Effector memory CD4-positive, alpha-beta T cell (primary cell): ENCODE data around the gene ERGIC1.

Experiments used
- DNase-seq, 3 donors: peaks; one replicate each; pipeline ENCODE4 v3.0.0-alpha.2; 2020
- H3K27ac ChIP-seq: 2 replicates; pipeline ENCODE4 v1.7.0; 2013; ENCODE audit warnings: mild to moderate bottlenecking, low read length, moderate library complexity; ENCODE audit not compliant: insufficient read depth, poor library complexity, severe bottlenecking
- H3K27me3 ChIP-seq: replicated peaks from 2 replicates; pipeline ENCODE4 v1.7.0; 2013; ENCODE audit warnings: mild to moderate bottlenecking, low read length; ENCODE audit not compliant: insufficient read depth, control insufficient read depth, poor library complexity, severe bottlenecking
- H3K36me3 ChIP-seq: 2 replicates; pipeline ENCODE4 v1.7.0; 2013; ENCODE audit warnings: mild to moderate bottlenecking, low read length, moderate library complexity; ENCODE audit not compliant: control insufficient read depth, insufficient read depth
- H3K4me1 ChIP-seq: 2 replicates; pipeline ENCODE4 v1.7.0; 2013; ENCODE audit warnings: low read length, mild to moderate bottlenecking; ENCODE audit not compliant: control insufficient read depth, insufficient read depth, poor library complexity, severe bottlenecking
- H3K4me3 ChIP-seq: 2 replicates; pipeline ENCODE4 v1.7.0; 2013; ENCODE audit warnings: low read length, low read depth, mild to moderate bottlenecking; ENCODE audit not compliant: insufficient read depth, poor library complexity, severe bottlenecking
- H3K9me3 ChIP-seq: 2 replicates; pipeline ENCODE4 v1.7.0; 2013; ENCODE audit warnings: mild to moderate bottlenecking, low read length, moderate library complexity; ENCODE audit not compliant: control insufficient read depth

The ERGIC1 gene

GRCh38 chr5:172791726-172792445, 42.2 kb upstream of the ERGIC1 start:
- no peaks in the 10 kb centered on the region for H3K9me3 ChIP-seq
- no peaks in the 10 kb centered on the region for H3K27me3 ChIP-seq
- H3K4me3 ChIP-seq, result no peak overlapping the region
- H3K36me3 ChIP-seq, result no peaks in the 10 kb centered on the region
- H3K4me1 ChIP-seq, result no peaks in the 10 kb centered on the region
- H3K27ac ChIP-seq, result no peak overlapping the region
- DNase-seq, result no peak

GRCh38 chr5:172792701-172793570, 41.1 kb upstream of the ERGIC1 start:
- Histone ChIP-seq H3K4me1 (no peaks in the 10 kb centered on the region), H3K27me3 (no peaks in the 10 kb centered on the region), H3K9me3 (no peaks in the 10 kb centered on the region), H3K4me3 (no peak overlapping the region), H3K36me3 (no peaks in the 10 kb centered on the region), H3K27ac (no peak overlapping the region)
- no peak for DNase-seq

- Histone ChIP-seq H3K9me3 (no peaks in the 10 kb centered on the region), H3K36me3 (no peaks in the 10 kb centered on the region), H3K4me3 (no peak overlapping the region), H3K27ac (no peak overlapping the region), H3K4me1 (no peaks in the 10 kb centered on the region), H3K27me3 (no peaks in the 10 kb centered on the region)
- DNase-seq, result no peak
Measured at GRCh38 chr5:172793577-172794488, 40.2 kb upstream of the ERGIC1 start.

- H3K36me3 ChIP-seq, result no peaks in the 10 kb centered on the region
- H3K4me1 ChIP-seq, result no peaks in the 10 kb centered on the region
- no peak overlapping the region for H3K27ac ChIP-seq
- DNase-seq, result no peak
- no peaks in the 10 kb centered on the region for H3K9me3 ChIP-seq
- no peaks in the 10 kb centered on the region for H3K27me3 ChIP-seq
- no peak overlapping the region for H3K4me3 ChIP-seq
Measured at GRCh38 chr5:172795318-172795977, 38.6 kb upstream of the ERGIC1 start.

DNA sequence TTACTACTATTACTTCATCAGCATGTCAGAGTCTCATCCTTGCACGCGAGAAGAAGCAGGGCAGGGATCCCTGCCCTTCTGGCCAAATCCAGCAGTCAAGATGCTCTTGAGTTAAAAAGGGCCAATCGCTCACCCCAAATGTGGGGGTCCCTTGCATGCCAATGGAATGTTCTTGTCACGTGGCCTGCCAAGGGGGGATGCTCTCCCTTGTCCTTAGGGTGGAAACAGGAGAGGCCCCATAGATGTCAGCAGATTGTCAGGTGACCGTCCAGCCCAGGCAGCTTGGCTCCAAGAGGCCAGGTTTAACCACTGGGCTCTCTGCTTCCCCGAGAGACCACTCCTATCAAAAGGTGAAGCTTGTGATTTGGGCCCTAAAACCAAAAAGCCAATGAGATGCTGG, 37.7 kb upstream of the ERGIC1 start:
- Histone ChIP-seq H3K27me3 (no peaks in the 10 kb centered on the region), H3K27ac (no peak overlapping the region), H3K9me3 (no peaks in the 10 kb centered on the region), H3K36me3 (no peaks in the 10 kb centered on the region), H3K4me3 (no peak overlapping the region), H3K4me1 (no peaks in the 10 kb centered on the region)
- no peak for DNase-seq

DNA sequence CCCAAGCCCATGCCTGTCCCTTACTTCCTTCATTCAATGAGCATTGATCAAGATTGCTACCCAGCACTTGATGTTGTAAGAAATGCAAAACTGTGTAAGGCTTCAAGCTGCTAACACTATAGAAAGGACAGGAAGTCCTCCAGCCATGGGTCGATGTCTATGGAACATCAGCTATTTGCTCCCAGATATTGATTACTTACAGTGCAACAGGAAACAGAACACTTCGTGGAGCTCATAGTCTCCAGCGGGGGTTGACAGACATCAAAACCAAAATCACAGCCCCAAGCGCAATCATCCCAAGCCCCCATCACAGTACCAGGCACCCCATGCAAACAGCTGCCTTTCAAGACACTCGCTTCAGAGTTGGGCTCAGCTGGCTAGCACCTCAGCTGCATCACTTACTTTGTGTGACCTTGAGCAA, 36.3 kb upstream of the ERGIC1 start:
- Histone ChIP-seq H3K4me1 (no peaks in the 10 kb centered on the region), H3K27ac (no peak overlapping the region)

GRCh38 chr5:172798422-172799215, 35.4 kb upstream of the ERGIC1 start:
- Histone ChIP-seq H3K36me3 (no peaks in the 10 kb centered on the region), H3K27me3 (no peaks in the 10 kb centered on the region), H3K4me1 (no peaks in the 10 kb centered on the region), H3K9me3 (no peaks in the 10 kb centered on the region), H3K4me3 (no peak overlapping the region), H3K27ac (no peak overlapping the region)
- no peak for DNase-seq

More for the DNA sequence above, 36.3 kb upstream of the ERGIC1 start:
- H3K9me3 ChIP-seq, result no peaks in the 10 kb centered on the region
- H3K27me3 ChIP-seq, result no peaks in the 10 kb centered on the region
- no peak for DNase-seq
- H3K36me3 ChIP-seq, result no peaks in the 10 kb centered on the region
- no peak overlapping the region for H3K4me3 ChIP-seq

DNA sequence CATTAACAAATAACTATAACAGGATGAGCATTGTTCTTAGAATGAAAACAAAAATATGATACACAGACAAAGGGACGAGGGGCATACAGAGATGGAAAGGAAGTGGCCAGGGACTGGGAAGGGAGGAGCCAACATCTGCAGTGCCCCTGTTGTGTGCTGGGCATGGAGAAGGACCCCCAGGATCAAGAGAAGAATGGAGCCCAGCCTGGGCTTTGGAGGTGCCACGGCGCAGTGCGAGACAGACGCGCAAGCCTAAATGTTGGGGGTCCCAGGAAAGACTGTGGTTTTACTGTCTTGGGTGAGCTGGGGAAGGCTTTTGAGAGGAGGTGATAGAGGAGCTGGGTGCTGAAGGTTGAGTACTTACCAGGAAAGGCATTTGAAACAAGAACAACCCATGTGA, 34.6 kb upstream of the ERGIC1 start:
- no peak overlapping the region for H3K27ac ChIP-seq
- H3K4me1 ChIP-seq, result no peaks in the 10 kb centered on the region

DNA sequence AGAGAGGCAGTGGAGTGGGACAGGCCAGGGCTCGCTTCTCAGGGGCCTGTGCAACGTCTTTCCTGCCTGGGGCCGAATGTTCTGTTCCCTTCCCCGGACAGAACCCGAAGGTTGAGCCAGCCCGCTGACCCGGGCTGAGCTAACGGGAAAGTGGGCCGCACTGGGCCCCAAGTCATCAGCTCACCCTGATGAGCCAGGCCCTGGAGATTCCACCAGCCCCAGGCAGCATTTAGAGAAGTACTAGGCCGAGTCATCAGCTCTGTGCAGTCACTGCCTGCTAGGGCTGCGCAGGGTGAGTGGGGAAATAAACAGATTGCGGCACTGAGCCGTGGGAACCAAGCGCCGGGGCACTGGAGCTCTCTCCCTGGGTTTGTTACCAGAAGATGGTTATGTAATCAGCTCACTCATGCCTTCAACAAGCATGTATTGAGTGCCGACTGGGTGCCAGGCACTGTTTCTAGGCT, 33.9 kb upstream of the ERGIC1 start:
- no peak overlapping the region for H3K4me3 ChIP-seq
- no peaks in the 10 kb centered on the region for H3K27me3 ChIP-seq
- H3K27ac ChIP-seq, result no peak overlapping the region
- no peaks in the 10 kb centered on the region for H3K4me1 ChIP-seq
- DNase-seq, result no peak
- H3K9me3 ChIP-seq, result no peaks in the 10 kb centered on the region
- H3K36me3 ChIP-seq, result no peaks in the 10 kb centered on the region

More for the DNA sequence above, 34.6 kb upstream of the ERGIC1 start:
- Histone ChIP-seq H3K4me3 (no peak overlapping the region), H3K9me3 (no peaks in the 10 kb centered on the region), H3K27me3 (no peaks in the 10 kb centered on the region), H3K36me3 (no peaks in the 10 kb centered on the region)
- no peak for DNase-seq
